Transverse colon (tissue), 4 donors: ENCODE results near the gene ZNF618. TPM values are rescaled to one million over a fixed set of nuclear protein-coding genes. Genes with fewer than 3 reads are reported as not detected.

ENCODE experiments used
- DNase-seq: peaks from one replicate; pipeline ENCODE4 v3.0.0-alpha.2; 2019
- H3K27ac ChIP-seq, 4 donors: fragments of 200-600 bp; sonication (generic); 2 replicates each; pipeline ENCODE4 v1.5.1; 2016 to 2018; ENCODE audit warnings: inconsistent platforms in 4 of 4
- H3K27me3 ChIP-seq: fragments of 200-600 bp; sonication (generic); 2 replicates; pipeline ENCODE4 v1.5.1; 2017; ENCODE audit warnings: inconsistent platforms
- H3K36me3 ChIP-seq, 4 donors: fragments of 200-600 bp; sonication (generic); 2 replicates each; pipeline ENCODE4 v1.5.1; 2017 to 2019; ENCODE audit warnings: inconsistent platforms in 4 of 4
- H3K4me1 ChIP-seq, 4 donors: fragments of 200-600 bp; sonication (generic); 2 replicates each; pipeline ENCODE4 v1.5.1; 2017 to 2020; ENCODE audit warnings: inconsistent platforms in 4 of 4
- H3K4me3 ChIP-seq, 4 donors: fragments of 200-600 bp; sonication (generic); 1 replicate in 1 of 4; 2 replicates in 3 of 4; pipeline versions ENCODE4 v1.5.1 to v1.6.1; 2017 to 2019; ENCODE audit warnings: inconsistent platforms in 4 of 4
- H3K9me3 ChIP-seq, 2 donors: fragments of 200-600 bp; sonication (generic); 2 replicates each; pipeline ENCODE4 v1.5.1; 2017 to 2019; ENCODE audit warnings: inconsistent platforms in 2 of 2
- EP300 ChIP-seq: sonication (generic); formaldehyde crosslinking; IDR thresholded peaks from one replicate; pipeline ENCODE4 v1.6.1; 2017; ENCODE audit warnings: antibody characterized with exemption, low read depth
- POLR2A ChIP-seq: fragments of 450-650 bp; IDR thresholded peaks from one replicate; pipeline ENCODE4 v1.6.1; 2016; ENCODE audit warnings: antibody characterized with exemption, mild to moderate bottlenecking, moderate library complexity
- POLR2AphosphoS5 ChIP-seq, 3 donors: sonication (generic); formaldehyde crosslinking; IDR thresholded peaks; one replicate each; pipeline ENCODE4 v1.6.1; 2016; ENCODE audit warnings: antibody characterized with exemption in 3 of 3
- WGBS, 2 donors: methylation state at CpG; one replicate each; pipeline ENCODE4 v1.1.5; 2018; ENCODE audit warnings: low coverage in 1 of 2; 5-methylcytosine and 5-hydroxymethylcytosine counted together
- in situ Hi-C, 4 donors: fragments of 200-750 bp; cut with MboI; loops; one replicate each; pipeline versions ENCODE4 v1.15.0 to v1.15.1; 2017; ENCODE audit warnings: low sequenced_read_pairs in 3 of 4, low pct_ligation_motif_present in 1 of 4, low pct_unique_long_range_greater_than_20kb in 1 of 4
- intact Hi-C: fragments of 100-400 bp; cut with DNase I; formaldehyde crosslinking; loops from one replicate; pipeline ENCODE4 v1.15.1; 2023; ENCODE audit warnings: low total_unique reads
- total RNA-seq, 4 donors: library from RNA; depleted of rRNA; stranded (reverse); fragments of >200 nt; gene quantifications; one replicate each; pipeline ENCODE4 v1.1.0, GENCODE V29; 2016
- TF ChIP-seq, protein P1 (sequence below), 5 experiments: fragments of 200-600 bp in 3 of 5; fragments of 450-650 bp in 2 of 5; sonication (generic) in 3 of 5; IDR thresholded peaks; 1 replicate in 2 of 5; 2 replicates in 3 of 5; pipeline ENCODE4 v1.5.1; 2016 to 2017; ENCODE audit warnings: antibody characterized with exemption in 5 of 5, inconsistent platforms in 3 of 5, mild to moderate bottlenecking in 2 of 5, moderate library complexity in 1 of 5

ZNF618 gene
- total RNA-seq, 4 donors from 2014 or later, result 2.2 to 8.6 (median 4.0) TPM

DNA sequence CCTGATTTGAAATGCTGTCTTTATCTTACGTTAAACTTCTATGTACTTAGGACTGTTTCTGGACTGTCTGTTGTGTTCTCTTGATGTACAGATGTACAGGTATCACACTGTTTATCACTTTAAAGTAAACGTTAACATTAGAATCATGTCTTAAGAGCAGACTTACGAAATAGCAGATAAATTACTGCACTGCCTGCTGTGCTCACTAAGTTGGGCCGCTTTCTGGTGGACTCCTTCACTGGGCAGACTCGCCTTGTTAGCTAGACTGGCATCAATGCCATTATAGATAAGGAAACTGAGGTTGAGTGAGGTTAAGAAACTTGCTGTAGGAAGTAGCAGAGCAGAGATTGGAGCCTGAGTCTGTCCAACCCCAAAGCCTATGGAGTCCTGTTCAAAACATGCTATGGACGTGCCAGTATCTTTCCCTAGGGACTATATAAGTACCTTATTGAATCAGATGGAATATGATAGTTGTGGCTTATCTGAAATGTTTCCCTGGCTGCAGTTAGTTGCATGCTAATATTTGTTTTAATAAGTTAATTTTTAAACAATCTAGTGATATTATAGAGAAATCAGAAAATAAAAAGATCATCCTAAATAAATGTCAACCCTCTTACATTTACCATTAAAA is 16.9 kb downstream of the ZNF618 start:
- TF ChIP-seq EP300 (no peak), POLR2AphosphoS5 (IDR thresholded peaks at IDR 0.05) (no peak), POLR2A (no peak)
- TF ChIP-seq, protein P1, sequence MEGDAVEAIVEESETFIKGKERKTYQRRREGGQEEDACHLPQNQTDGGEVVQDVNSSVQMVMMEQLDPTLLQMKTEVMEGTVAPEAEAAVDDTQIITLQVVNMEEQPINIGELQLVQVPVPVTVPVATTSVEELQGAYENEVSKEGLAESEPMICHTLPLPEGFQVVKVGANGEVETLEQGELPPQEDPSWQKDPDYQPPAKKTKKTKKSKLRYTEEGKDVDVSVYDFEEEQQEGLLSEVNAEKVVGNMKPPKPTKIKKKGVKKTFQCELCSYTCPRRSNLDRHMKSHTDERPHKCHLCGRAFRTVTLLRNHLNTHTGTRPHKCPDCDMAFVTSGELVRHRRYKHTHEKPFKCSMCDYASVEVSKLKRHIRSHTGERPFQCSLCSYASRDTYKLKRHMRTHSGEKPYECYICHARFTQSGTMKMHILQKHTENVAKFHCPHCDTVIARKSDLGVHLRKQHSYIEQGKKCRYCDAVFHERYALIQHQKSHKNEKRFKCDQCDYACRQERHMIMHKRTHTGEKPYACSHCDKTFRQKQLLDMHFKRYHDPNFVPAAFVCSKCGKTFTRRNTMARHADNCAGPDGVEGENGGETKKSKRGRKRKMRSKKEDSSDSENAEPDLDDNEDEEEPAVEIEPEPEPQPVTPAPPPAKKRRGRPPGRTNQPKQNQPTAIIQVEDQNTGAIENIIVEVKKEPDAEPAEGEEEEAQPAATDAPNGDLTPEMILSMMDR (IDR thresholded peaks at IDR 0.05), result no peak
- intact Hi-C loops (no loop called here), in situ Hi-C loops (no loop called here)
- WGBS, 2 donors, result 71 to 84% methylated on average over 6 of the region's 6 CpGs
- peaks cover 0 to 13% (median 2%) of the 10 kb centered on the region in 4 donors for H3K4me1 ChIP-seq
- no peak overlapping the region for H3K27ac ChIP-seq
- no peaks in the 10 kb centered on the region for H3K36me3 ChIP-seq
- H3K4me3 ChIP-seq, result no peak overlapping the region
- DNase-seq, result no peak
- no peaks in the 10 kb centered on the region for H3K27me3 ChIP-seq
- peaks cover 0 to 8% of the 10 kb centered on the region in 2 donors for H3K9me3 ChIP-seq

DNA sequence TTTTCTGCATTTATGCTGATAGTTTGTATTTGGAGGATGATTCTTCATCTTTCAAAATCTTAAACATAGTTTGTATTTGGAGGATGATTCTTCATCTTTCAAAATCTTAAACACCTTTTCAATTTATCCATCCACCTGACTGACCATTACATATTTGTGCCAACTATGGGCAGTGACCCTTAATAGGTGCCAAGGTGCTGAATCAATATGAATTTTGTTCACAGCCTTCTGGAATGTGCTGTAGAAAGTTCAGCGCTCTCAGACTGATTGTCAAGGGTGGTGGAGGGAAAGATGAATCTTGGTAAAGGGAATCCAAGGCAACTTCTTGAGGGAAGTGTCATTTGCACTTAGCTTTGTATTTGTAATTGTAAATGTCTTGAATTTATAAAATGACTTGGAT is 18.1 kb downstream of the ZNF618 start:
- 100% methylated on average over 1 of the region's 1 CpG for WGBS, 2 donors
- Histone ChIP-seq H3K27ac (no peak overlapping the region), H3K36me3 (no peaks in the 10 kb centered on the region), H3K4me1 (peaks cover 0 to 6% (median 0%) of the 10 kb centered on the region in 4 donors), H3K27me3 (no peaks in the 10 kb centered on the region), H3K4me3 (no peak overlapping the region), H3K9me3 (peaks cover 0 to 8% of the 10 kb centered on the region in 2 donors)
- TF ChIP-seq POLR2AphosphoS5 (IDR thresholded peaks at IDR 0.05) (no peak), POLR2A (no peak), EP300 (no peak)
- TF ChIP-seq, protein P1 (IDR thresholded peaks at IDR 0.05), result no peak
- DNase-seq, result no peak
- intact Hi-C loops (no loop called here), in situ Hi-C loops (no loop called here)

GRCh38 chr9:113895526-113895925 is 19.4 kb downstream of the ZNF618 start:
- Histone ChIP-seq H3K36me3 (no peaks in the 10 kb centered on the region), H3K27me3 (no peaks in the 10 kb centered on the region), H3K4me3 (no peak overlapping the region), H3K27ac (no peak overlapping the region), H3K9me3 (peaks cover 0 to 3% of the 10 kb centered on the region in 2 donors), H3K4me1 (peaks cover 0 to 6% (median 0%) of the 10 kb centered on the region in 4 donors)
- intact Hi-C loops (no loop called here), in situ Hi-C loops (no loop called here)
- DNase-seq, result no peak
- TF ChIP-seq POLR2AphosphoS5 (IDR thresholded peaks at IDR 0.05) (no peak), EP300 (no peak), POLR2A (no peak)
- TF ChIP-seq, protein P1 (IDR thresholded peaks at IDR 0.05), result no peak
- WGBS, 2 donors, result 66 to 79% methylated on average over 3 of the region's 3 CpGs

DNA sequence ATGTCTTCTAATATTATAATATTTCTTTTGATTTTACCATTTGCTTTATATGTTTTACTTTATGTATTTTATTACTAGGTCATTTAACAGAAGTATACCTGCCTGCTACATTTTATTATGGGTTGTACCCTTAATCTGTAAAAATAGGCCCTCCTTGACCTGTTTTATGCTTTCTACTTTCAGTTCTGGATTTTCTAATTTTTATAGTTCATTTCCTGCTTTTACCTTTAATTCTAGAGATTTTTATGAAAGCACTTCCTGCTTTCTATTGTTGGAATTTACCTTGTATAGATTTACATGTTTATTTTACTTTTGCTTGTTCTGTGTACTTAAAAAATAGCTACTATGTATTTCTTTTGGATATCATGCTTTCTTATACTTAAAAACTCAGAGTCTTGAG is 20.6 kb downstream of the ZNF618 start:
- Histone ChIP-seq H3K27me3 (no peaks in the 10 kb centered on the region), H3K36me3 (no peaks in the 10 kb centered on the region), H3K4me1 (peaks cover 0 to 6% (median 0%) of the 10 kb centered on the region in 4 donors), H3K27ac (no peak overlapping the region), H3K9me3 (no peaks in the 10 kb centered on the region), H3K4me3 (no peak overlapping the region)
- no peak for TF ChIP-seq POLR2A
- TF ChIP-seq POLR2AphosphoS5 (IDR thresholded peaks at IDR 0.05), result no peak
- TF ChIP-seq, protein P1 (IDR thresholded peaks at IDR 0.05), result no peak
- TF ChIP-seq EP300, result no peak
- DNase-seq, result no peak
- intact Hi-C loops (no loop called here), in situ Hi-C loops (no loop called here)
